ENCODE data around the gene C12orf56. TPM values are rescaled to one million over a fixed set of nuclear protein-coding genes. Genes with fewer than 3 reads are reported as not detected.
"Not testable (repeated sequence)": the region's sequence is repeated elsewhere in the genome, so short reads cannot be mapped to it uniquely, and the experiment has no call there.

C12orf56 gene
- total and polyA plus RNA-seq, 7 experiments from 2014 or later, result 0.10 to 0.34 TPM; not detected in 5

- no peak overlapping the region for H3K27ac Mint-ChIP-seq
- intact Hi-C loops (cut with micrococcal nuclease), result no loop called here
- CTCF ChIA-PET, result no interaction called here
- H3K4me3 Mint-ChIP-seq, result no peak overlapping the region
- H3K4me1 Mint-ChIP-seq, result peaks cover 0 to 2% (median 0%) of the 10 kb centered on the region in 7 donors
- H3K36me3 Mint-ChIP-seq, result no peaks in the 10 kb centered on the region
- H3K27me3 Mint-ChIP-seq, result peaks cover 0 to 10% (median 0%) of the 10 kb centered on the region in 5 donors
- H3K9me3 Mint-ChIP-seq, result peaks cover 0 to 1% (median 0%) of the 10 kb centered on the region in 11 donors
- no peaks in the 10 kb centered on the region for H3K9me3 ChIP-seq (ENCODE audit: control insufficient read depth in 2 of 3, low read length in 3 of 3)
- POLR2A ChIA-PET, result interaction anchor here (0.6 kb wide), 1 partner anchor 42 kb away, joined by 11 read pairs; no protein-coding TSS in a partner anchor
- DNase-seq (no peak), ATAC-seq (no peak)
- H3K27me3 ChIP-seq (ENCODE audit: control insufficient read depth in 2 of 2, insufficient read depth in 2 of 2, low read length in 2 of 2), result no peaks in the 10 kb centered on the region
- no peak overlapping the region for H3K27ac ChIP-seq (ENCODE audit: low read depth, low read length)
- H3K4me1 ChIP-seq (ENCODE audit: control insufficient read depth in 2 of 2, insufficient read depth in 2 of 2, low read length in 2 of 2), result no peaks in the 10 kb centered on the region
- H3K4me3 ChIP-seq (ENCODE audit: low read length), result no peak overlapping the region
- H3K36me3 ChIP-seq (ENCODE audit: control insufficient read depth in 2 of 3, insufficient read depth in 3 of 3, low read length in 3 of 3), result no peaks in the 10 kb centered on the region
Observed at GRCh38 chr12:64304571-64304970, 86.0 kb downstream of the C12orf56 start.

GRCh38 chr12:64299628-64300027 lies 90.9 kb downstream of the C12orf56 start:
- DNase-seq (no peak), ATAC-seq (no peak)
- H3K36me3 ChIP-seq (ENCODE audit: control insufficient read depth in 2 of 3, insufficient read depth in 3 of 3, low read length in 3 of 3), result no peaks in the 10 kb centered on the region
- POLR2A ChIA-PET, result no interaction called here
- no peaks in the 10 kb centered on the region for H3K27me3 ChIP-seq (ENCODE audit: control insufficient read depth in 2 of 2, insufficient read depth in 2 of 2, low read length in 2 of 2)
- H3K27ac ChIP-seq (ENCODE audit: low read depth, low read length), result no peak overlapping the region
- Mint-ChIP-seq H3K27ac (no peak overlapping the region), H3K9me3 (peaks cover 0 to 1% (median 0%) of the 10 kb centered on the region in 11 donors), H3K27me3 (peaks cover 0 to 19% (median 4%) of the 10 kb centered on the region in 5 donors), H3K36me3 (no peaks in the 10 kb centered on the region), H3K4me1 (peaks cover 0 to 2% (median 0%) of the 10 kb centered on the region in 7 donors), H3K4me3 (no peak overlapping the region)
- CTCF ChIA-PET, result no interaction called here
- intact Hi-C loops (cut with micrococcal nuclease), result no loop called here
- H3K4me1 ChIP-seq (ENCODE audit: control insufficient read depth in 2 of 2, insufficient read depth in 2 of 2, low read length in 2 of 2), result no peaks in the 10 kb centered on the region
- no peak overlapping the region for H3K4me3 ChIP-seq (ENCODE audit: low read length)
- no peaks in the 10 kb centered on the region for H3K9me3 ChIP-seq (ENCODE audit: control insufficient read depth in 2 of 3, low read length in 3 of 3)

- H3K36me3 Mint-ChIP-seq, result no peaks in the 10 kb centered on the region
- CTCF ChIA-PET, result no interaction called here
- no peaks in the 10 kb centered on the region for H3K4me1 ChIP-seq (ENCODE audit: control insufficient read depth in 2 of 2, insufficient read depth in 2 of 2, low read length in 2 of 2)
Observed at GRCh38 chr12:64296301-64296700, 94.3 kb downstream of the C12orf56 start.

GRCh38 chr12:64293654-64294364 lies 96.7 kb downstream of the C12orf56 start:
- ATAC-seq (peak; percentile 34), DNase-seq (no peak)
- Mint-ChIP-seq H3K27ac (no peak overlapping the region), H3K36me3 (no peaks in the 10 kb centered on the region), H3K27me3 (peaks cover 0 to 13% (median 3%) of the 10 kb centered on the region in 5 donors), H3K9me3 (no peaks in the 10 kb centered on the region), H3K4me3 (no peak overlapping the region), H3K4me1 (peaks cover 0 to 2% (median 0%) of the 10 kb centered on the region in 7 donors)
- intact Hi-C loops (cut with micrococcal nuclease), result no loop called here
- Histone ChIP-seq H3K27me3 (ENCODE audit: control insufficient read depth in 2 of 2, insufficient read depth in 2 of 2, low read length in 2 of 2) (no peaks in the 10 kb centered on the region), H3K4me1 (ENCODE audit: control insufficient read depth in 2 of 2, insufficient read depth in 2 of 2, low read length in 2 of 2) (no peaks in the 10 kb centered on the region), H3K9me3 (ENCODE audit: control insufficient read depth in 2 of 3, low read length in 3 of 3) (no peaks in the 10 kb centered on the region), H3K4me3 (ENCODE audit: low read length) (no peak overlapping the region), H3K27ac (ENCODE audit: low read depth, low read length) (no peak overlapping the region), H3K36me3 (ENCODE audit: control insufficient read depth in 2 of 3, insufficient read depth in 3 of 3, low read length in 3 of 3) (no peaks in the 10 kb centered on the region)
- ChIA-PET POLR2A (no interaction called here), CTCF (no interaction called here)

More at GRCh38 chr12:64296301-64296700, 94.3 kb downstream of the C12orf56 start:
- no peak overlapping the region for H3K4me3 Mint-ChIP-seq
- ATAC-seq (no peak), DNase-seq (no peak)
- H3K27me3 Mint-ChIP-seq, result peaks cover 0 to 13% (median 6%) of the 10 kb centered on the region in 5 donors
- peaks cover 0 to 2% (median 0%) of the 10 kb centered on the region in 7 donors for H3K4me1 Mint-ChIP-seq
- H3K27me3 ChIP-seq (ENCODE audit: control insufficient read depth in 2 of 2, insufficient read depth in 2 of 2, low read length in 2 of 2), result no peaks in the 10 kb centered on the region
- intact Hi-C loops (cut with micrococcal nuclease), result no loop called here
- H3K4me3 ChIP-seq (ENCODE audit: low read length), result no peak overlapping the region
- H3K27ac Mint-ChIP-seq, result no peak overlapping the region
- no peak overlapping the region for H3K27ac ChIP-seq (ENCODE audit: low read depth, low read length)
- no peaks in the 10 kb centered on the region for H3K36me3 ChIP-seq (ENCODE audit: control insufficient read depth in 2 of 3, insufficient read depth in 3 of 3, low read length in 3 of 3)
- POLR2A ChIA-PET, result no interaction called here
- no peaks in the 10 kb centered on the region for H3K9me3 Mint-ChIP-seq
- no peaks in the 10 kb centered on the region for H3K9me3 ChIP-seq (ENCODE audit: control insufficient read depth in 2 of 3, low read length in 3 of 3)

- H3K36me3 Mint-ChIP-seq; ATAC-seq; POLR2A ChIA-PET; H3K27ac ChIP-seq (ENCODE audit: low read depth, low read length); H3K9me3 ChIP-seq (ENCODE audit: control insufficient read depth in 2 of 3, low read length in 3 of 3); intact Hi-C loops (cut with micrococcal nuclease); H3K4me3 ChIP-seq (ENCODE audit: low read length); H3K36me3 ChIP-seq (ENCODE audit: control insufficient read depth in 2 of 3, insufficient read depth in 3 of 3, low read length in 3 of 3); H3K27ac Mint-ChIP-seq; H3K9me3 Mint-ChIP-seq; H3K27me3 Mint-ChIP-seq; CTCF ChIA-PET; DNase-seq; H3K4me3 Mint-ChIP-seq; H3K27me3 ChIP-seq (ENCODE audit: control insufficient read depth in 2 of 2, insufficient read depth in 2 of 2, low read length in 2 of 2); H3K4me1 Mint-ChIP-seq; H3K4me1 ChIP-seq (ENCODE audit: control insufficient read depth in 2 of 2, insufficient read depth in 2 of 2, low read length in 2 of 2): not testable (repeated sequence)
Observed at GRCh38 chr12:64293174-64293573, 97.4 kb downstream of the C12orf56 start.

GRCh38 chr12:64286521-64286920 lies 104.0 kb downstream of the C12orf56 start:
- no peak for DNase-seq
- Histone ChIP-seq H3K9me3 (ENCODE audit: control insufficient read depth in 2 of 3, low read length in 3 of 3) (no peaks in the 10 kb centered on the region), H3K4me1 (ENCODE audit: control insufficient read depth in 2 of 2, insufficient read depth in 2 of 2, low read length in 2 of 2) (no peaks in the 10 kb centered on the region), H3K27ac (ENCODE audit: low read depth, low read length) (no peak overlapping the region), H3K4me3 (ENCODE audit: low read length) (no peak overlapping the region), H3K36me3 (ENCODE audit: control insufficient read depth in 2 of 3, insufficient read depth in 3 of 3, low read length in 3 of 3) (no peaks in the 10 kb centered on the region), H3K27me3 (ENCODE audit: control insufficient read depth in 2 of 2, insufficient read depth in 2 of 2, low read length in 2 of 2) (no peaks in the 10 kb centered on the region)
- ChIA-PET POLR2A (no interaction called here), CTCF (no interaction called here)
- no peaks in the 10 kb centered on the region for H3K36me3 Mint-ChIP-seq
- peaks cover 0 to 5% (median 0%) of the 10 kb centered on the region in 5 donors for H3K27me3 Mint-ChIP-seq
- H3K27ac Mint-ChIP-seq, result no peak overlapping the region
- no peak for ATAC-seq
- no peaks in the 10 kb centered on the region for H3K4me1 Mint-ChIP-seq
- H3K9me3 Mint-ChIP-seq, result peaks cover 0 to 3% (median 0%) of the 10 kb centered on the region in 11 donors
- intact Hi-C loops (cut with micrococcal nuclease), result no loop called here
- H3K4me3 Mint-ChIP-seq, result no peak overlapping the region

- Histone ChIP-seq H3K9me3 (ENCODE audit: control insufficient read depth in 2 of 3, low read length in 3 of 3) (no peaks in the 10 kb centered on the region), H3K4me3 (ENCODE audit: low read length) (no peak overlapping the region), H3K27me3 (ENCODE audit: control insufficient read depth in 2 of 2, insufficient read depth in 2 of 2, low read length in 2 of 2) (no peaks in the 10 kb centered on the region), H3K27ac (ENCODE audit: low read depth, low read length) (no peak overlapping the region), H3K4me1 (ENCODE audit: control insufficient read depth in 2 of 2, insufficient read depth in 2 of 2, low read length in 2 of 2) (no peaks in the 10 kb centered on the region), H3K36me3 (ENCODE audit: control insufficient read depth in 2 of 3, insufficient read depth in 3 of 3, low read length in 3 of 3) (no peaks in the 10 kb centered on the region)
- Mint-ChIP-seq H3K4me3 (no peak overlapping the region), H3K36me3 (no peaks in the 10 kb centered on the region), H3K9me3 (peaks cover 0 to 3% (median 0%) of the 10 kb centered on the region in 11 donors), H3K27ac (peak overlapping the region in 1 of 9 donors; percentile 13), H3K4me1 (no peaks in the 10 kb centered on the region), H3K27me3 (peaks cover 0 to 5% (median 0%) of the 10 kb centered on the region in 5 donors)
- DNase-seq (no peak), ATAC-seq (no peak)
- ChIA-PET POLR2A (no interaction called here), CTCF (no interaction called here)
- intact Hi-C loops (cut with micrococcal nuclease), result no loop called here
Observed at GRCh38 chr12:64284256-64284655, 106.3 kb downstream of the C12orf56 start.
